GM12878 (cell line): ENCODE results near the gene PDRG1. TPM values are rescaled to one million over a fixed set of nuclear protein-coding genes. Genes with fewer than 3 reads are reported as not detected.

Source experiments
- ATAC-seq: fragments of 200-7000 bp; cut with Tn5 transposase; 3 replicates; pipeline ENCODE4 v1.9.1; 2020; ENCODE audit warnings: mild to moderate bottlenecking, moderate library complexity
- BruUV-seq: library from RNA; stranded (reverse); fragments of 400-500 nt; replicated peaks from 2 replicates; lab custom pipeline; 2021; lab: Mats Ljungman, UMichigan
- CTCF ChIA-PET: fragments of 300-600 bp; sonication (Branson Sonifier 250); formaldehyde crosslinking; extraction: SDS; loops from one replicate; lab custom pipeline; 2021; ENCODE audit warnings: inconsistent platforms; lab: Yijun Ruan, JAX
- POLR2A ChIA-PET: fragments of 350-600 bp; formaldehyde crosslinking; extraction: SDS; loops from one replicate; lab custom pipeline; 2021; ENCODE audit warnings: inconsistent platforms; lab: Charles Lee
- RAD21 ChIA-PET: fragments of 300-600 bp; sonication (Branson Sonifier 250); formaldehyde crosslinking; loops from one replicate; lab custom pipeline; 2023; ENCODE audit warnings: antibody characterized with exemption; ENCODE audit not compliant: unreplicated experiment; lab: Charles Lee
- SMC1A ChIA-PET: fragments of 300-600 bp; sonication (Branson Sonifier 250); formaldehyde crosslinking; loops from one replicate; lab custom pipeline; 2023; ENCODE audit not compliant: unreplicated experiment, uncharacterized antibody; lab: Charles Lee
- DNase-seq: peaks from one replicate; pipeline ENCODE4 v3.0.0-alpha.2; 2011; ENCODE audit warnings: low read depth, low spot score
- FAIRE-seq: peaks from 3 replicates; lab custom pipeline; 2011; peaks lifted over from hg19 to GRCh38; lab: Jason Lieb, UNC
- H2AFZ ChIP-seq: 2 replicates; pipeline ENCODE4 v1.6.0; 2011; ENCODE audit warnings: low read depth, low read length, control low read depth; ENCODE audit not compliant: control insufficient read depth
- H3K27ac ChIP-seq: 2 replicates; pipeline ENCODE4 v1.5.1; 2011; ENCODE audit warnings: control low read depth; ENCODE audit not compliant: control insufficient read depth, insufficient read depth
- H3K27me3 ChIP-seq, 2 experiments: replicated peaks in 1 of 2; 2 replicates each; pipeline versions ENCODE4 v1.6.0 to v1.6.1; 2011; ENCODE audit warnings: low read length in 1 of 2; ENCODE audit not compliant: control insufficient read depth in 2 of 2, insufficient read depth in 2 of 2
- H3K36me3 ChIP-seq, 2 experiments: 2 replicates each; pipeline ENCODE4 v1.5.1; 2011; ENCODE audit warnings: low read length in 1 of 2; ENCODE audit not compliant: control insufficient read depth in 2 of 2, insufficient read depth in 2 of 2
- H3K4me1 ChIP-seq: 2 replicates; pipeline ENCODE4 v1.6.1; 2011; ENCODE audit warnings: mild to moderate bottlenecking, low read length, moderate library complexity, mixed read lengths; ENCODE audit not compliant: control insufficient read depth, insufficient read depth
- H3K4me2 ChIP-seq: 2 replicates; pipeline ENCODE4 v1.6.0; 2011; ENCODE audit warnings: control low read depth; ENCODE audit not compliant: control insufficient read depth, insufficient read depth
- H3K4me3 ChIP-seq: fragments of 200-600 bp; sonication (generic); 2 replicates; pipeline ENCODE4 v1.5.1; 2016
- H3K79me2 ChIP-seq: 2 replicates; pipeline ENCODE4 v1.6.0; 2011; ENCODE audit warnings: low read length; ENCODE audit not compliant: control insufficient read depth, insufficient read depth
- H3K9ac ChIP-seq: 2 replicates; pipeline ENCODE4 v1.8.0; 2011; ENCODE audit warnings: low read length, control low read depth, mixed read lengths; ENCODE audit not compliant: control insufficient read depth, insufficient read depth
- H3K9me3 ChIP-seq: replicated peaks from 3 replicates; pipeline ENCODE4 v1.5.1; 2011; ENCODE audit warnings: mild to moderate bottlenecking, low read length; ENCODE audit not compliant: control insufficient read depth, insufficient read depth
- H4K20me1 ChIP-seq: 2 replicates; pipeline ENCODE4 v1.6.0; 2011; ENCODE audit not compliant: control insufficient read depth, insufficient read depth
- ATF2 ChIP-seq: IDR thresholded peaks from 2 replicates; pipeline ENCODE4 v1.6.1; 2012; ENCODE audit warnings: low read length, inconsistent platforms
- BCL11A ChIP-seq: IDR thresholded peaks from 2 replicates; pipeline ENCODE4 v1.6.1; 2011; ENCODE audit warnings: low read depth, low read length
- IKZF2 ChIP-seq, 2 experiments: fragments of 450-650 bp; IDR thresholded peaks; 2 replicates each; pipeline ENCODE4 v1.6.1; 2017; ENCODE audit warnings: mild to moderate bottlenecking in 2 of 2, moderate library complexity in 2 of 2
- IRF3 ChIP-seq: fragments of 450-650 bp; IDR thresholded peaks from 2 replicates; pipeline ENCODE4 v1.6.1; 2014; ENCODE audit warnings: mild to moderate bottlenecking
- IRF5 ChIP-seq: fragments of 450-650 bp; IDR thresholded peaks from 2 replicates; pipeline ENCODE4 v1.6.1; 2017; ENCODE audit warnings: borderline replicate concordance
- MEF2A ChIP-seq: IDR thresholded peaks from 2 replicates; pipeline ENCODE4 v1.6.1; 2011; ENCODE audit warnings: low read depth, mild to moderate bottlenecking, low read length, moderate library complexity; ENCODE audit not compliant: insufficient read depth
- SP1 ChIP-seq: IDR thresholded peaks from one replicate; pipeline ENCODE4 v1.6.1; 2011; ENCODE audit warnings: low read depth, low read length
- ZNF592 ChIP-seq: fragments of 450-650 bp; IDR thresholded peaks from 2 replicates; pipeline ENCODE4 v1.6.1; 2017; ENCODE audit warnings: mild to moderate bottlenecking, moderate library complexity
- ZSCAN29 ChIP-seq: fragments of 450-650 bp; IDR thresholded peaks from 2 replicates; pipeline ENCODE4 v1.6.1; 2017; ENCODE audit warnings: mild to moderate bottlenecking, moderate library complexity
- WGBS: methylation state at CpG from one replicate; pipeline ENCODE4 v1.1.6; 2016; ENCODE audit warnings: low lambda C conversion rate; ENCODE audit not compliant: insufficient replicate concordance, insufficient coverage; ENCODE audit errors: missing lambda C conversion rate; 5-methylcytosine and 5-hydroxymethylcytosine counted together
- in situ Hi-C: fragments of 300-500 bp; cut with MboI; formaldehyde crosslinking; loops from 9 replicates; pipeline ENCODE4 v1.14.3; 2018; ENCODE audit warnings: mixed read lengths
- intact Hi-C: fragments of 100-400 bp; cut with micrococcal nuclease; formaldehyde crosslinking; loops from one replicate; pipeline ENCODE4 v1.14.2; 2022; ENCODE audit not compliant: unreplicated experiment
- polyA plus RNA-seq, 11 experiments: library from polyadenylated mRNA; depleted of rRNA in 4 of 11; unstranded in 6 of 11; stranded (reverse) in 5 of 11; fragments of >200 nt; fragmentation: Nextera tagmentation in 4 of 11; fragmentation: Illumina TruSeq in 1 of 11; extraction: Ambion mirVana in 4 of 11; extraction: Trizol in 1 of 11; gene quantifications; 1 replicate in 1 of 11; 2 replicates in 10 of 11; pipeline versions ENCODE4 v1.2.1 to v1.2.3, GENCODE V29; 2011 to 2016; ENCODE audit warnings: inconsistent platforms in 2 of 11, missing spikeins in 2 of 11, low read depth in 1 of 11
- total RNA-seq, 4 experiments: library from RNA; depleted of rRNA in 3 of 4; stranded (reverse); fragments of >200 nt in 3 of 4; fragmentation: Illumina TruSeq in 1 of 4; extraction: Trizol in 1 of 4; gene quantifications; 2 replicates each; pipeline versions ENCODE4 v1.2.1 to v1.2.3, GENCODE V29; 2013 to 2021

PDRG1 gene
- total and polyA plus RNA-seq, 10 of the 15 experiments (the other 5 are each of a cell fraction or from before 2014, with no cell fraction given) = 11.1 to 55.8 (median 23.3) TPM

GRCh38 chr20:31954500-31954899 lies 2.7 kb upstream of the PDRG1 start (continued):
- no peak for TF ChIP-seq SP1

GRCh38 chr20:31953556-31954148 lies 1.8 kb upstream of the PDRG1 start:
- H3K27ac ChIP-seq = no peak overlapping the region
- WGBS = 40% methylated on average over 6 of the region's 6 CpGs
- no peak overlapping the region for H3K4me3 ChIP-seq
- H3K79me2 ChIP-seq = peaks cover 23% of the 10 kb centered on the region
- H3K27me3 ChIP-seq = no peaks in the 10 kb centered on the region
- ATAC-seq (no peak), DNase-seq (no peak), FAIRE-seq (no peak)
- POLR2A ChIA-PET = interaction anchor here (2.6 kb wide), 1 partner anchor 101 kb away, joined by 10 read pairs; no protein-coding TSS in a partner anchor
- TF ChIP-seq IKZF2 (IDR thresholded peaks at IDR 0.05) (no peak), BCL11A (no peak), ZSCAN29 (no peak), MEF2A (no peak), IRF3 (no peak), IRF5 (no peak), ZNF592 (no peak), ATF2 (no peak)
- no peak overlapping the region for H2AFZ ChIP-seq
- BruUV-seq = no TSS peak
- SMC1A ChIA-PET = interaction anchor here (0.9 to 6.6 kb wide), 7 partner anchors 10 to 131 kb away, joined by 3 to 181 read pairs (median 17); no protein-coding TSS in a partner anchor
- no peak overlapping the region for H3K4me2 ChIP-seq
- intact Hi-C loops (loop anchor here (10.0 kb wide), 1 partner anchor 141 kb away; no protein-coding TSS in a partner anchor), in situ Hi-C loops (loop anchor here (5.0 kb wide), 1 partner anchor 96 kb away; no protein-coding TSS in a partner anchor)
- H3K4me1 ChIP-seq = peaks cover 6% of the 10 kb centered on the region
- RAD21 ChIA-PET = interaction anchor here (0.8 to 11.9 kb wide), 3 partner anchors 95 to 138 kb away, joined by 3 to 248 read pairs (median 15); no protein-coding TSS in a partner anchor
- H3K36me3 ChIP-seq = no peaks in the 10 kb centered on the region; a peak in 1 of 4 replicates
- no peaks in the 10 kb centered on the region for H4K20me1 ChIP-seq
- no peaks in the 10 kb centered on the region; the same call in 2 of the 3 replicates for H3K9me3 ChIP-seq
- H3K9ac ChIP-seq = no peak overlapping the region
- CTCF ChIA-PET = interaction anchor here (0.7 to 4.9 kb wide), 12 partner anchors 29 to 137 kb away, joined by 3 to 307 read pairs (median 12); no protein-coding TSS in a partner anchor
